RWPE1 (cell line): ENCODE results near the gene RXRA.

ENCODE experiments used
- CTCF ChIA-PET: fragments of 350-600 bp; sonication (Branson Sonifier 250); formaldehyde crosslinking; extraction: SDS; loops from one replicate; lab custom pipeline; 2021; lab: Yijun Ruan, JAX
- POLR2A ChIA-PET: fragments of 400-600 bp; formaldehyde crosslinking; extraction: SDS; loops from one replicate; lab custom pipeline; 2020; ENCODE audit warnings: antibody characterized with exemption; ENCODE audit not compliant: low non-redundant PET; lab: Yijun Ruan, JAX
- DNase-seq: peaks from one replicate; pipeline ENCODE4 v3.0.0; 2012; ENCODE audit warnings: low spot score
- H3K27ac ChIP-seq: fragments of 450-650 bp; 2 replicates; pipeline ENCODE4 v1.5.1; 2017
- TF ChIP-seq, protein P1 (sequence below): fragments of 450-650 bp; conservative IDR thresholded peaks from 2 replicates; pipeline ENCODE4 v1.5.1; 2017; ENCODE audit warnings: low read depth, mild to moderate bottlenecking

Gene RXRA

DNA sequence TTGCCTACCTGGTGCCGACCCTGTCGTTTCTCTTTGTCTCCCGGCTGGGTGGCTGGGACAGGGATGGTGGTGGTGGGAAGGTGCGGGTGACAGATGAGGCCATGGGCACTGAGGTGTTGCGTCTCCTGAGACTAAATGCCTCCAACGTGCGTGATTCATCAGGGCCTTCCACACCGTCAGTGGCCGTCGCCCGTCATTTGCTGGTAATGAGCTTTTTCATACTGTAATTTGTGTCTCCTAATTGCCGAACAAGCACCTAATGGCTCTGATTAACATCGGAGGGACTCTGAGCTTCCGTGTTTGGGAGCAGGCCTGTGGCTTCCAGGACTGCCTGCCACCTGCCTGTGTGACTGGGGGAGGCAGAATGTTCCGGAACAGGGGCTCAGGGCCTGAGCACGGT lies 35.2 kb downstream of the RXRA start:
- no peak for DNase-seq
- POLR2A ChIA-PET, result interaction anchor here (0.6 to 0.7 kb wide), 3 partner anchors 32 to 176 kb away, joined by 3 read pairs; no protein-coding TSS in a partner anchor
- CTCF ChIA-PET, result interaction anchor here (0.6 to 1.0 kb wide), 4 partner anchors 9 to 34 kb away, joined by 3 to 4 read pairs (median 3); no protein-coding TSS in a partner anchor
- TF ChIP-seq, protein P1, sequence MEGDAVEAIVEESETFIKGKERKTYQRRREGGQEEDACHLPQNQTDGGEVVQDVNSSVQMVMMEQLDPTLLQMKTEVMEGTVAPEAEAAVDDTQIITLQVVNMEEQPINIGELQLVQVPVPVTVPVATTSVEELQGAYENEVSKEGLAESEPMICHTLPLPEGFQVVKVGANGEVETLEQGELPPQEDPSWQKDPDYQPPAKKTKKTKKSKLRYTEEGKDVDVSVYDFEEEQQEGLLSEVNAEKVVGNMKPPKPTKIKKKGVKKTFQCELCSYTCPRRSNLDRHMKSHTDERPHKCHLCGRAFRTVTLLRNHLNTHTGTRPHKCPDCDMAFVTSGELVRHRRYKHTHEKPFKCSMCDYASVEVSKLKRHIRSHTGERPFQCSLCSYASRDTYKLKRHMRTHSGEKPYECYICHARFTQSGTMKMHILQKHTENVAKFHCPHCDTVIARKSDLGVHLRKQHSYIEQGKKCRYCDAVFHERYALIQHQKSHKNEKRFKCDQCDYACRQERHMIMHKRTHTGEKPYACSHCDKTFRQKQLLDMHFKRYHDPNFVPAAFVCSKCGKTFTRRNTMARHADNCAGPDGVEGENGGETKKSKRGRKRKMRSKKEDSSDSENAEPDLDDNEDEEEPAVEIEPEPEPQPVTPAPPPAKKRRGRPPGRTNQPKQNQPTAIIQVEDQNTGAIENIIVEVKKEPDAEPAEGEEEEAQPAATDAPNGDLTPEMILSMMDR, result no peak
- H3K27ac ChIP-seq, result peak overlapping the region; percentile 100

DNA sequence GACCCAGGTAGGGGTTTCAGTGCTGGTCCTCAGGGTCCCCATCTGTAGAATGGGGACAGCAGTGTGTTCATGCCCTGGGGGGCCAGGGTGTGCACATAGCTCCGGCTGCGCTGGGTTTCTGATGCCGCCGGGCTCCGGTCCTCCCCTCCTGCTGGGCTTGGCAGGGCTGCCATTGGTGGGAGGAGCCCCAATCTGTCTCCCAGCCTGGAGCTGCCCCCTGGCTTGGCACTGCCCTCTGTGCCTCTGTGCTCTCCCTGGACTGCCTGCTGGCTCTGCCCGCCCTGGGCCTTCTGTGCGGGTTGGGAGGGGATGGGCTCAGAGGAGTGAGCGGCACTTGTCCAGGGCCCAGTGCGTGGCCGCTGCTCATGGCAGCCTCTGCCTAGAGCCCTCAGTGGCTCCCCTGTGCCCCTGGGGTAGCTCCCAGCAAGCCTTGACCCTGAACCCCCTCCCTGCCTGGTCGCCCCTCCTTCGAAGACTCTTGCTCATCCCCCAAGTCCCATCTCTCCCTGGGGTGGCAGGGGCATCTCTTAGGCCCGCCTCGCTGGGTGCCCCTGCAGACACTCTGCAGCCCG lies 35.7 kb downstream of the RXRA start:
- ChIA-PET POLR2A (interaction anchor here (0.7 kb wide), 2 partner anchors 32 to 176 kb away, joined by 3 read pairs; no protein-coding TSS in a partner anchor), CTCF (interaction anchor here (0.6 to 1.0 kb wide), 6 partner anchors 10 to 108 kb away, joined by 3 to 4 read pairs (median 4); no protein-coding TSS in a partner anchor)
- no peak for DNase-seq
- peak overlapping the region; percentile 100 for H3K27ac ChIP-seq
- TF ChIP-seq, protein P1, result no peak

DNA sequence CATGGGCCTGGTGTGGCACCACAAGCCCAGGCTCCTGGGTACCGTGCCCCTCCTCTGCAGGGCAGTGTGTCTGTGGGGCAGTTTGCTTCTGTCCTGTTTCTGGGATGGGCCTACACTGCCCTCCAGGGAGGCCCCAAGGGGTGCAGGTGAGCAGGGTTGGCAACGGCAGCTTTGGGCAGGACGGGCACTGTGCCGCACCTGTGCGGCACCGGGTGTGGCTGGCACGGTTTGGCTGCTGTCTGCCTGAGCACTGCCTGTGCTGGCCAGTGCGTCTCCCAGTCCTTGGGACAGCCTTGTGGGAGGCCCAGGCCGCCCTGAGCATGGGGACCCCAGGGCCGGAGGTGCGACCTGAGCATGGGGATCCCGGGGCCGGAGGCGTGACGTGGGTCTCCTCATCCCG lies 37.2 kb downstream of the RXRA start:
- CTCF ChIA-PET, result interaction anchor here (0.7 to 1.8 kb wide), 5 partner anchors 22 to 303 kb away, joined by 3 to 8 read pairs (median 4); no protein-coding TSS in a partner anchor
- TF ChIP-seq, protein P1, result 0 out of 2 replicates have a peak, but pooled peaks have one; percentile 13
- POLR2A ChIA-PET, result no interaction called here
- DNase-seq, result no peak
- H3K27ac ChIP-seq, result peak overlapping the region; percentile 100

DNA sequence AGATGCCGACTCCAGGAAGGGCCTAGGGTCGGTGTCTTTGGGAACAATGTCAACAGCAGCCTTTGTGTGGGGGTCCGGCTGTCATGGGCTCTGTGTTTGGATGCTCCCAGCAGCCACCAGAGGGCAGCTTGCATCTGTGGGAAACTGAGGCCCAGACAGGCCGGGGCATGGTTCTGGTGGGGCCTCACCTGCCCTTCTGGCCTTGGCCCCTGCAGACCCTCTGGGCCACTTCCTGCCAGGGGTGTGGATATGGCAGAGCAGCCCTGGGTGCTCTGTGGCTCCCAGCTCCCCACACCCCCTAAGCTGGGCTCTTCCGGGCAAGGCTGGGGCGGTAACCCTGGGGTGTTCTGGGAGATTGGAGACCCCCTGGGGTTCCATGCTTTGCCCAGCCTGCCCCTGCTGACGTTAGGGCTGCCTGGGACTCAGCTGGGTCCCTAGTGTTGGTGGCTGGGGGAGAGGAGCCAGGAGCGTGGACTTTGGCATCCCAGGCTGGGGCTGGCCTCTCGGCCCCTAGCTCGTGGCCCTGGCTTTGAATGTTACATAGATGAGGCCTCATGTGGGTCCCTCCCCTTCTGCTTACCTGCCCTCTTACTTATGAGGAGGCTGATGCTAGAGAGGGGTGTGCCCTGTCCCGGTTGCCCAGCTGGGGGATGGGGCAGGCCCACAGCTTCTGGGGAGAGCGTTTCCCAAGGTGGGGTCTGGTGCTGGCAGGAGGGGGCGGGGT lies 38.3 kb downstream of the RXRA start:
- TF ChIP-seq, protein P1, result peak; percentile 27; the same call in 1 of the 2 replicates
- ChIA-PET POLR2A (no interaction called here), CTCF (interaction anchor here (0.5 to 1.8 kb wide), 6 partner anchors 50 to 1831 kb away, joined by 3 to 8 read pairs (median 3); no protein-coding TSS in a partner anchor)
- peak overlapping the region; percentile 100 for H3K27ac ChIP-seq
- DNase-seq, result no peak

DNA sequence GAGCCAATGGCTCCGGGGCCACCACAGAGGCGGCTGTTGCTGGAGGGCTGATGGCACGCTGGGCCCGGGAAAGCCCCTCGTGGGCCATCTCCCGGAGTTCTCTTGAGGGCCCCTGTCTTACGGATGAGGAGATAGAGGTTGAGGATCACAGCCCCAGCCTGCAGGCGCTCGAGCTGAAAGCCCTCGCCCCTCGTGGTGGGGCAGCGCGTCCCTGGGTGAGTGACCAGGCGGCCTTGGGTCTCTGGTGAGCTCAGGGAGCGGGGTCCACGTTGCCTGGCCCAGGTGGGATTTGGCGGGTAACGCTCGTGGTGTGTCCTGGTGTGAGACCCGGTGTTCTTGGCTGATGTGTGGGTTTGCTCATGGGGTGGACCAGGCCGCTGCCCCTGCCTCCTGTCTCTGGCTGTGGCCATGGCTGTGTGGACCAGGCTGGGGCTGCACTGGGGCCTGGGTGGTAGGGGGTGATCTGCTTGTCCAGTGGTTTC lies 38.9 kb downstream of the RXRA start:
- DNase-seq, result no peak
- ChIA-PET POLR2A (no interaction called here), CTCF (interaction anchor here (0.9 to 1.8 kb wide), 3 partner anchors 50 to 194 kb away, joined by 3 to 8 read pairs (median 7); no protein-coding TSS in a partner anchor)
- H3K27ac ChIP-seq, result peak overlapping the region; percentile 100
- TF ChIP-seq, protein P1, result no peak

DNA sequence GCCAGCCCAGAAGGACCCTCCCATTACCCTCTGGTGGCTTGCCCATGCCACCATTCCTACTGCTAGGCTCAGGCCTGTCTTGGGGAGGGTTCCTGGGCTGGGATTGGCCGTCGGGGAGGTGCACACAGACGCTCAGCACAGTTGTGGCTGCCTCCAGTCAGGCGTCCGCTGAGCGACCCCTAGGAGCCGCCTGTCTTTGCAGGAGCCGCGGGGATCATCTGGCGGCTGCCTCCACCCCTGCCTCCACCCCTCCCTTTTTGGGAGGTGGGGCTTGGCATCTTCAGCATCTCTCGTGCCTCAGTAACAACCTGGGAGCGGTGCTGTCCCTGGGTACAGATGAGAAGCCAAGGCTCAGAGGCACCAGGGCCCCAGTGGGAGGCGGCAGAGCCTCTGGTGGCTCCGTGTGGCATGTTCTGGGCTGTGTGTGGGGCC lies 39.6 kb downstream of the RXRA start:
- CTCF ChIA-PET, result interaction anchor here (0.5 to 1.2 kb wide), 8 partner anchors 10 to 645 kb away, joined by 3 to 8 read pairs (median 3); no protein-coding TSS in a partner anchor
- H3K27ac ChIP-seq, result peak overlapping the region; percentile 100

More for the DNA sequence above, 39.6 kb downstream of the RXRA start:
- peak; percentile 95 for DNase-seq
- POLR2A ChIA-PET, result interaction anchor here (0.7 to 2.5 kb wide), 9 partner anchors 10 to 67 kb away, joined by 3 to 17 read pairs (median 5); no protein-coding TSS in a partner anchor
- TF ChIP-seq, protein P1, result peak; percentile 65
